ENCODE results near the gene ARTN.

DNA sequence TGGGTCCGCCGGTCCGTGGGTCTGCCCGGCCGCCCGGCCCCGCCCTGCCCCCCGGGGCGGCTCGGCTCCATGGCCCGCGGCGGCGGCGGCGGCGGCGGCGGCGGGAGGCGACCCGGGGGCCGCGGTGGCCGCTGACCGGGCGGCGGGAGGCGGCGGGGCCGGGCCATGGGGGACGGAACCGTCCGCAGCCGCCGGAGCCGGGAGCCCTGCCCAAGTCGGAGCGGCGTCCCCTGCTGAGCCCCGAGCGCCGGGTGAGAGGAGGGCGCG lies 45.6 kb downstream of the ARTN start:
- TF ChIP-seq EZH2 (IDR thresholded peaks at IDR 0.05; ENCODE audit: borderline replicate concordance) (no peak), EZH2phosphoT487 (IDR thresholded peaks at IDR 0.05; ENCODE audit: low read depth, severe bottlenecking, unreplicated experiment) (no peak)
- TF ChIP-seq, protein P1, sequence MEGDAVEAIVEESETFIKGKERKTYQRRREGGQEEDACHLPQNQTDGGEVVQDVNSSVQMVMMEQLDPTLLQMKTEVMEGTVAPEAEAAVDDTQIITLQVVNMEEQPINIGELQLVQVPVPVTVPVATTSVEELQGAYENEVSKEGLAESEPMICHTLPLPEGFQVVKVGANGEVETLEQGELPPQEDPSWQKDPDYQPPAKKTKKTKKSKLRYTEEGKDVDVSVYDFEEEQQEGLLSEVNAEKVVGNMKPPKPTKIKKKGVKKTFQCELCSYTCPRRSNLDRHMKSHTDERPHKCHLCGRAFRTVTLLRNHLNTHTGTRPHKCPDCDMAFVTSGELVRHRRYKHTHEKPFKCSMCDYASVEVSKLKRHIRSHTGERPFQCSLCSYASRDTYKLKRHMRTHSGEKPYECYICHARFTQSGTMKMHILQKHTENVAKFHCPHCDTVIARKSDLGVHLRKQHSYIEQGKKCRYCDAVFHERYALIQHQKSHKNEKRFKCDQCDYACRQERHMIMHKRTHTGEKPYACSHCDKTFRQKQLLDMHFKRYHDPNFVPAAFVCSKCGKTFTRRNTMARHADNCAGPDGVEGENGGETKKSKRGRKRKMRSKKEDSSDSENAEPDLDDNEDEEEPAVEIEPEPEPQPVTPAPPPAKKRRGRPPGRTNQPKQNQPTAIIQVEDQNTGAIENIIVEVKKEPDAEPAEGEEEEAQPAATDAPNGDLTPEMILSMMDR (IDR thresholded peaks at IDR 0.05; ENCODE audit: poor library complexity), result no peak
